Measurements from ENCODE around the gene BICRA. TPM values are rescaled to one million over a fixed set of nuclear protein-coding genes. Genes with fewer than 3 reads are reported as not detected.

The BICRA gene
- total RNA-seq, 3 donors from 2014 or later: 4.2 to 8.3 (median 7.5) TPM

GRCh38 chr19:47681388-47681787 is 72.5 kb downstream of the BICRA start:
- H3K36me3 ChIP-seq: peaks cover 10% of the 10 kb centered on the region

GRCh38 chr19:47681936-47682335 is 73.0 kb downstream of the BICRA start:
- H3K27ac ChIP-seq: no peak overlapping the region
- no peak overlapping the region for H3K4me3 ChIP-seq
- H3K4me1 ChIP-seq: no peaks in the 10 kb centered on the region
- no peaks in the 10 kb centered on the region for H3K9me3 ChIP-seq
- H3K27me3 ChIP-seq: no peaks in the 10 kb centered on the region
- peaks cover 10% of the 10 kb centered on the region for H3K36me3 ChIP-seq
- DNase-seq (ENCODE audit: low spot score in 2 of 2): no peak
- TF ChIP-seq, protein P1, sequence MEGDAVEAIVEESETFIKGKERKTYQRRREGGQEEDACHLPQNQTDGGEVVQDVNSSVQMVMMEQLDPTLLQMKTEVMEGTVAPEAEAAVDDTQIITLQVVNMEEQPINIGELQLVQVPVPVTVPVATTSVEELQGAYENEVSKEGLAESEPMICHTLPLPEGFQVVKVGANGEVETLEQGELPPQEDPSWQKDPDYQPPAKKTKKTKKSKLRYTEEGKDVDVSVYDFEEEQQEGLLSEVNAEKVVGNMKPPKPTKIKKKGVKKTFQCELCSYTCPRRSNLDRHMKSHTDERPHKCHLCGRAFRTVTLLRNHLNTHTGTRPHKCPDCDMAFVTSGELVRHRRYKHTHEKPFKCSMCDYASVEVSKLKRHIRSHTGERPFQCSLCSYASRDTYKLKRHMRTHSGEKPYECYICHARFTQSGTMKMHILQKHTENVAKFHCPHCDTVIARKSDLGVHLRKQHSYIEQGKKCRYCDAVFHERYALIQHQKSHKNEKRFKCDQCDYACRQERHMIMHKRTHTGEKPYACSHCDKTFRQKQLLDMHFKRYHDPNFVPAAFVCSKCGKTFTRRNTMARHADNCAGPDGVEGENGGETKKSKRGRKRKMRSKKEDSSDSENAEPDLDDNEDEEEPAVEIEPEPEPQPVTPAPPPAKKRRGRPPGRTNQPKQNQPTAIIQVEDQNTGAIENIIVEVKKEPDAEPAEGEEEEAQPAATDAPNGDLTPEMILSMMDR (IDR thresholded peaks at IDR 0.05): no peak
- TF ChIP-seq POLR2A (IDR thresholded peaks at IDR 0.05) (no peak), POLR2AphosphoS5 (IDR thresholded peaks at IDR 0.05) (no peak)
- intact Hi-C loops (cut with DNase I; ENCODE audit: low total_unique reads): no loop called here

More at GRCh38 chr19:47681388-47681787, 72.5 kb downstream of the BICRA start:
- Histone ChIP-seq H3K27me3 (no peaks in the 10 kb centered on the region), H3K9me3 (no peaks in the 10 kb centered on the region), H3K4me1 (no peaks in the 10 kb centered on the region), H3K27ac (no peak overlapping the region), H3K4me3 (no peak overlapping the region)
- DNase-seq (ENCODE audit: low spot score in 2 of 2): no peak
- intact Hi-C loops (cut with DNase I; ENCODE audit: low total_unique reads): no loop called here
- TF ChIP-seq, protein P1 (IDR thresholded peaks at IDR 0.05): no peak
- TF ChIP-seq POLR2A (IDR thresholded peaks at IDR 0.05) (no peak), POLR2AphosphoS5 (IDR thresholded peaks at IDR 0.05) (no peak)

DNA sequence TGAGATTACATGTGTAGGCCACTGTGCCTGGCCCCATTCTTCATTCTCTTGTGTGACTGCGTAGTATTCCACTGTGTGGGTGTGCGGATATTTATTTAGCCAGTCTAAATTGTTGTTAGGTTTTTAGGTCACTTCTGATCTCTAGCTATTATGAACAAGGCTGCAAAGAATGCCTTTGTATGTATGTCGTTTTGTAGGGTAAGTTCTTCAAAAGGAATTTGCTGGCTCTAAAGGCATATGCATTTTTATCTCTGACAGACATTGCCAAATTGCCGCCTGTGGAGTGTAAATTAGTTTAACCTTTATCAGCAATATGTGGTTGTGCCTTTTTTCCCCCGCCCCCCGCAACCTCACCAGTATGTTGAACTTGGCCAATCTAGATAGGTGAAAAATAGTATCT is 74.0 kb downstream of the BICRA start:
- intact Hi-C loops (cut with DNase I; ENCODE audit: low total_unique reads): no loop called here
- Histone ChIP-seq H3K27ac (no peak overlapping the region), H3K4me3 (no peak overlapping the region), H3K27me3 (no peaks in the 10 kb centered on the region), H3K4me1 (no peaks in the 10 kb centered on the region), H3K36me3 (peaks cover 10% of the 10 kb centered on the region), H3K9me3 (no peaks in the 10 kb centered on the region)
- DNase-seq (ENCODE audit: low spot score in 2 of 2): no peak
- TF ChIP-seq POLR2A (IDR thresholded peaks at IDR 0.05) (no peak), POLR2AphosphoS5 (IDR thresholded peaks at IDR 0.05) (no peak)
- TF ChIP-seq, protein P1 (IDR thresholded peaks at IDR 0.05): no peak

GRCh38 chr19:47686679-47687450 is 77.9 kb downstream of the BICRA start:
- Histone ChIP-seq H3K4me3 (no peak overlapping the region), H3K4me1 (no peaks in the 10 kb centered on the region), H3K36me3 (no peaks in the 10 kb centered on the region), H3K9me3 (no peaks in the 10 kb centered on the region), H3K27ac (no peak overlapping the region), H3K27me3 (no peaks in the 10 kb centered on the region)
- TF ChIP-seq POLR2AphosphoS5 (IDR thresholded peaks at IDR 0.05): no peak
- DNase-seq (ENCODE audit: low spot score in 2 of 2): no peak
- intact Hi-C loops (cut with DNase I; ENCODE audit: low total_unique reads): no loop called here

- Histone ChIP-seq H3K9me3 (no peaks in the 10 kb centered on the region), H3K4me3 (no peak overlapping the region), H3K36me3 (no peaks in the 10 kb centered on the region), H3K4me1 (no peaks in the 10 kb centered on the region), H3K27me3 (no peaks in the 10 kb centered on the region), H3K27ac (no peak overlapping the region)
- intact Hi-C loops (cut with DNase I; ENCODE audit: low total_unique reads): no loop called here
- TF ChIP-seq, protein P1 (IDR thresholded peaks at IDR 0.05): no peak
- TF ChIP-seq POLR2A (IDR thresholded peaks at IDR 0.05) (no peak), POLR2AphosphoS5 (IDR thresholded peaks at IDR 0.05) (no peak)
- DNase-seq (ENCODE audit: low spot score in 2 of 2): no peak
Observed at GRCh38 chr19:47687906-47688305, 79.0 kb downstream of the BICRA start.
